Activated gamma-delta T cell (primary cell): ENCODE measurements around the gene ZNF69.
"Not testable (repeated sequence)": the region's sequence is repeated elsewhere in the genome, so short reads cannot be mapped to it uniquely, and the experiment has no call there.

Experiments
- DNase-seq: peaks from one replicate; lab custom pipeline; 2025; lab: John Stamatoyannopoulos, UW
- total RNA-seq, 2 donors: gene quantifications; one replicate each; lab custom pipeline; 2026; lab: John Stamatoyannopoulos, UW

ZNF69 gene
- 11.1 to 14.9 reads per million in 2 donors for total RNA-seq

DNA sequence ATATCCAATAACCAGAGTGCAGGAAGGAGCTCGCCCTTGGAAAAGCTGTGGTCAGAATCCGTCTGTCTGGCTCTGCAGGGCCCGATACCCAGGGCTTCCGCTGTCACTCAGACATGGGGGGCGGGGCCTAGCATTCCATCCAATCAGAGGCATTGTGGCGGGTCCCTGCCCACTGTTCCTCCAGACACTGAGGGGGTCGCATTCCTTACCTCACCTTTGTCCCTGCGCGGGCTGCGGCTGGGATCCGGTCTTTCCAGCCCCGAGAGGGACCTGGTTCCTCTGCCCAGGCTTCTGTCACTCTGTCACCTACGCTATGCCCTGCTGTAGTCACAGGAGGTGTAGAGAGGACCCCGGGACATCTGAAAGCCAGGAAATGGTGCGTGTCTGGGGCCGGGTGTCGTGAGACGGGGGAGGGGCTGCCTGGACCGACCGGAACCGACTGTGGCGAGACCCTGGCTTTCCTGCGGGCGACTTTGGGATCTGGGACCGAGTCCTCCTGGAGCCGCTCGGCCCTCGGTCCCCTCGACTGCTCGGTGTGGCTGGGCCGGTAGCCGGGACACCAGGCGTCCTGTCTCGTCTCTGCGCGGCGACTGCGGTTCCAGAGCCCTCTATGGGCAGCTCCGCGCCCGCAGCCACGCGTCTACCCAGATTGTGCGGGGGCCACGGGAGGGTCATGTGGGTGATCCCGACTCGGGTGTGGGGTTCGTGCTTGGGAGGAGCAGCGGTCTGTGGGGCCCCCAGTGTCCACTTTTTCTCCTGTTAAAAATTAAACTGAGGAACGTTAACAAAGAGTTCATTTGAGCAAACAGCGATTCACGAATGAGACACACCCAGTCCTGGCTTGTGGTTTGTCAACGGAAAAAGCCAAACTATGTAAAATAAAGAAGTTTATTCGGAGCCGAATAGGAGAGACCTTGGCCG, at the start of gene ZNF69:
ZNF69 (plus strand) TSS at position 172 of the 921 bp plus-strand sequence; CDS start at position 314, 142 bp downstream.
- no peak for DNase-seq

DNA sequence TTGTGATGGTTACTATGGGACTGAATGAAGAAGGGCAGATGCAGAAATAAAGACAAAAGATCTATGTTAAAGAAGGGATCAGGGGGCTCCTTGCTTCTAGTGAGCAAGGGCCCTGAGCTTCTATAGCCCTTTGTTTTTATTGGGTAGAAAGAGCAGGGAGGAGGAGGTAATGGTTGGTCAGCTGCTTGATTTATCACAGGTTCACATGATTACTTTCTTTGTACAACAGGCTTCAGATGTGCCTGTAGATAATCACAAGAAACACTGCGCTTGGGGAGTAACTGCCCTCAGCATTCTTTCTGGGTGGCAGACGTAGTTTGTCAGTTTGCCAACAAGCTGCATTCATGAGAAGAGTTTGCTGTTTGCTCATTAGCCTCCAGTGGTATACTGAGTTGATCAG, 43.9 kb upstream of the ZNF69 start:
- no peak for DNase-seq

DNA sequence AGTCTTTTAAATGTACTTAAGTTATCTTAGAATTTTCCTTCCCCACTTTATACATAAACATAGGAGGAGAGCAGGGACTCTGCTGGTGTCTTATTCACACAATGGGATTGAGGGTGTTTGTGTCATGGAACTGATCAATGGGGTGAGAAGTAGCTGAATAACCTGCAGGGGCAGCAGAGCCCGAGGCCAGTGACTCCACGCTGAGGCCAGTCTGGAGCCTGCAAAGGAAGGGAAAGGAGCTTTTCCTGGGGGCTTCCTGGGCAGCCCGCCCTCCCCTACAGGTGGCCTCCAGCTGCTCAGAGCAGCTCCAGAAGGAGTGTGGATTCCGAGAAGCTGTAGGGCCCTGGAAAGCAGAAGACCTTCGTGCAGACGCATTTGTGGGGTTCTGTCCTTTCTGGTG, 40.0 kb upstream of the ZNF69 start:
- DNase-seq, result not testable (repeated sequence)

DNA sequence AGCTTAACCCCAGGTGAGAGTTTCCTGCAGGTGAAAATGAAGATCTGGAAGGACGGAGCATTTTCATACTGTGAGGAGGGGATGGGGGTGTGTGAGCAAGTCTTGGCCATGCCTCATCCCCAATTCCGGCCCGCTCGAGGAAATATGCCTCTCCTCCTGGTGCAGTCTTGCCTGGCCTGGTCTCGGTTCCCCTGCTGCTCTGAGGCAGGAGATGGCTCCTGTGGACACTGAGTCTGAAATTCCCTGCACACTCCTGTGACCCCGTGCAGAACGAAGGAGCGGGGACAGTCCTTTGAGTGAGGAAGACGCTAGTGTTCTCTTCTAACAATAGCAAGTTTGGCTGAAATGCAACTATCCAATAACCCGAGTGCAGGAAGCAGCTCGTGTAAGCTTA, 39.4 kb upstream of the ZNF69 start:
- DNase-seq, result no peak

DNA sequence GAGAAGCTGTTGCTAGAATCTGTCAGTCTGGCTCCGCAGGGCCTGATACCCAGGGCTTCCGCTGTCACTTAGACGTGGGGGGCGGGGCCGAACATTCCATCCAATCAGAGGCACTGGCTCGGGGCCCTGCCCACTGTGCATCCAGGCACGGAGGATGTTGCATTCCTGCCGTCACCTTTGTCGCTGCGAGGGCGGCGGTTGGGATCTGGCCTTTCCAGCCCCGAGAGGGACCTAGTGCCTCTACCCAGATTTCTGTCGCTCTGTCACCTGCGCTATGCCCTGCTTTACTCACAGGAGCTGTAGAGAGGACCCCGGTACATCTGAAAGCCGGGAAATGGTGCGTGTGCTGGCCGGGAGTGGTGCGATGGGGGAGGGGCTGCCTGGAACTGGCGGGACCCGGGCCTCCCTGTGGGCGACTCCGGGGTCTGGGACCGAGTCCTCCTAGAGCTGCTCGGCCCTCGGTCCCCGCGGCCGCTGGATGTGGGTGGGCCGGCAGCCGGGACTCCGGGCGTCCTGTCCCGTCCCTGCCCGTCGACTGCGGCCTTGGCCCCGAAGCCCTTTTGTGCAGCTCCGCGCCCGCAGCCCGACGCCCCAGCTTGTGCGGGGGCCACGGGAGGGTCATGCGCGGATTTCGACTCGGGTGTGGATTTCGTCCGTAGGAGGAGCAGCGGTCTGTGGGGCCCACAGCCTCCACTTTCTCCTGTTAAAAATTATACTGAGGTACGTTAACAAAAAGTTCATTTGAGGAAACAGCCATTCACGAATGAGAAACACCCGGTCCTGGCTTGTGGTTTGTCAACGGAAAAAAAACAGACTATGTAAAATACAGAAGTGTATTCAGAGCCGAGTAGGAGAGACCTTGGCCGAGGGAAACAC, 38.8 kb upstream of the ZNF69 start, which contains the start of gene ZNF439:
ZNF439 (plus strand) TSS at position 133 of the 876 bp plus-strand sequence; CDS start at position 275, 142 bp downstream.
- peak; percentile 42 for DNase-seq

DNA sequence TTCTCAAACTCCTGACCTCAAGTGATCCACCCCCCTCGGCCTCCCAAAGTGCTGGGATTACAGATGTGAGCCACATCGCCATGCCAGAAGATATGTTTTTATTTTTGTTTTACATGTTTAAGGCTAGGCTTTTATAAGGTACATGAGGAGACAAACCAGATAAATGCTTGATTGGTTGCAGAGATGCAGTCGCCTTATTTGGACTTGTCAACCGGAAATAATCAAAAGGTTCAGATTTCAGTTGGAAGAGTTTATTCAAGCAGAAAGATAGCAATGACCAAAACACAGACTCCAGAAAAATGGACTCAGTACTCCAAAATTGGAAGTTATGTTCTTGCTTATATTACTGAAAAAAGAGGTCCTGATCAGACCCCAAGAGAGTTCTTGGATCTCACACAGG, 37.3 kb upstream of the ZNF69 start:
- not testable (repeated sequence) for DNase-seq

DNA sequence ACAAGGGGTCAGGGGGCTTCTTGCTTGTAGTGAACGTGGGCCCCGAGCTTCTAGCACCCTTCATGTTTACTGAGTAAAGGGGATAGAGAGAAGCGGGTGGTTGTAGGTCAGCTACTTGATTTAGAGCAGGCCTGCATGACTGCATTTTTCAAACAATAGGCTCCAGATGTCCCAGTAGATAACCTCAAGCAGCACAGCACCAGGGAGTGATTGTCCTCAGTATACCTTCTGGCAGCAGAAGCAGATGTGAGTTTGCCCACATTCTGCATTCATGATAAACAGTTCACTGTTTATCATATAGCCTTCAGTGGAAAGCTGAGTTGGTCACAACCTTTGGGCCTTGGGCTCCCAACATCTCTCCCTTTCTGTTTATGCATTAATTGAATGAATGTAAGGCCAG, 34.2 kb upstream of the ZNF69 start:
- DNase-seq, result no peak

DNA sequence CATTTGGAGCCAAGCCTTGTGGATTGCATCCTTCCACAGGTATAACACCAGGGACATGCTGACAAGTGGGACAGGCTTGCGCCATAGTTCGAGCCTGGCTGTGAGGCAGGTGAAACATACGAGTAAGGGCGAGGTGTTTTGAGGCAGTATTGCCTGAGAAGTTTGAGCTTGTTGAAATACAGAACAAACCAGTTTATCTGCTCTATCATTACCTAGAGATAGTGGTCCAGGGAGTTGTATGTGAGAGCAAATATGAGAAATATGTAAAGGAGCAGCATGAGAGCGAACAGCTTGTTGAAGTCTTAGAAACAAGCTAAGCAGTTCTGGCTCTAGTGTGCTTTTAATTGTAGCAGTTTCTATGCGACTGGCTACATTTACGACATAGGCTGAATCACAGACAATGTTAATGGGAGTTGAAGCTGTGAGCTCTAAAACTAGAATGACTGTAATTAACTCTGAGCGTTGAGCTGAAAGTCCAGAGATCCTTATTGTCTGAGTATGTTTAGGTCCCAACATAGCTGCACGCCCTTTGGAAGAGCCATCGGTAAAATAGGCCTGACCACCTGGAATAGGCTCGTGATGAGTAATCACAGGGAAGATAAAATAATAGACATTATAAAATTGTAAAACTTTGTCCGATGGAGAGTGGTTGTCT, 30.9 kb upstream of the ZNF69 start:
- DNase-seq, result no peak

DNA sequence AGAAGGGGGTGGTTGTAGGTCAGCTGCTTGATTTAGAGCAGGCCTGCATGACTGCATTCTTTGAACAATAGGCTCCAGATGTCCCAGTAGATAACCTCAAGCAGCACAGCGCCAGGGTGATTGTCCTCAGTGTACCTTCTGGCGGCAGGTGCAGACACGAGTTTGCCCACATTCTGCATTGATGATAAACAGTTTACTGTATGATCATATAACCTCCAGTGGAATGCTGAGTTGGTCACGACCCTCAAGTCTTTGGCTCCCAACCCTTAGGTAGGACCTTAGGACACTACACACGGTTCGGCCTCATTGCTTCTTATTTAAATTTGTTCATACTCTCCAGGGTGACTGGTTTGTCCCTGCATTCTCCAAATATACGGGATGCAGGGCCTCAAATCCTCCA, 26.9 kb upstream of the ZNF69 start:
- DNase-seq, result no peak

DNA sequence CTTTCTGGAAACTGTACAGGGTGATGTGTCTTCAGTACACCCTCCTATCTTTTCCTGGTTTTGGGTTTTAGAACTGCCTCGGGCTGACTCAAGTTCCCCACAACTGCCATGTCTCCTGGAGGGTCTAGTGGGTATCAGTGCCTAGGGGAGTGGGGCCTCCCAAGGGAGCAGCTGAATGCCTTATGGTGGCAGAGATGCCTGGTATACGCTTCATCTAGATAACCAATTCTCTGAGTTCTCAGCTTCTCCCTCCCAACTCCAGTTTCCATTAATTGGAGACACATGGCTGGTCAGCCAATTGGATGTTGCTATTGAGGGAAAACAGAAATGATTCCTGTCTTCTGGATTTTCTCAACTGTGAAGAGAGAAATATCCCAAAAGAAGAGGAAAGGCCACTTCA, 26.3 kb upstream of the ZNF69 start:
- DNase-seq, result no peak

DNA sequence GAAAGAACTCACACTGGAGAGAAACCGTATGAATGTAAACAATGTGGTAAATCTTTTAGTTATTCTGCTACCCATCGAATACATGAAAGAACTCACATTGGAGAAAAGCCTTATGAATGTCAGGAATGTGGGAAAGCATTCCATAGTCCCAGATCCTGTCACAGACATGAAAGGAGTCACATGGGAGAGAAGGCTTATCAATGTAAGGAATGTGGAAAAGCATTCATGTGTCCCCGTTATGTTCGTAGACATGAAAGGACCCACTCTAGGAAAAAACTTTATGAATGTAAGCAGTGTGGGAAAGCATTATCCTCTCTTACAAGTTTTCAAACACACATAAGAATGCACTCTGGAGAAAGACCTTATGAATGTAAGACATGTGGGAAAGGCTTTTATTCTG, 19.8 kb upstream of the ZNF69 start:
- not testable (repeated sequence) for DNase-seq

DNA sequence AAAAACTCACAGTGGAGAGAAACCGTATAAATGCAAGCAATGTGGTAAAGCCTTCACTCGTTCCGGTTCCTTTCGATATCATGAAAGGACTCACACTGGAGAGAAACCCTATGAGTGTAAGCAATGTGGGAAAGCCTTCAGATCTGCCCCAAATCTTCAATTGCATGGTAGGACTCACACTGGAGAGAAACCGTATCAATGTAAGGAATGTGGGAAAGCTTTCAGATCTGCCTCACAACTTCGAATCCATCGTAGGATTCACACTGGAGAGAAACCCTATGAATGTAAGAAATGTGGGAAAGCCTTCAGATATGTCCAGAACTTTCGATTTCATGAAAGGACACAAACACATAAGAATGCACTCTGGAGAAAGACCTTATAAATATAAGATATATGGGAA, 19.4 kb upstream of the ZNF69 start:
- no peak for DNase-seq

DNA sequence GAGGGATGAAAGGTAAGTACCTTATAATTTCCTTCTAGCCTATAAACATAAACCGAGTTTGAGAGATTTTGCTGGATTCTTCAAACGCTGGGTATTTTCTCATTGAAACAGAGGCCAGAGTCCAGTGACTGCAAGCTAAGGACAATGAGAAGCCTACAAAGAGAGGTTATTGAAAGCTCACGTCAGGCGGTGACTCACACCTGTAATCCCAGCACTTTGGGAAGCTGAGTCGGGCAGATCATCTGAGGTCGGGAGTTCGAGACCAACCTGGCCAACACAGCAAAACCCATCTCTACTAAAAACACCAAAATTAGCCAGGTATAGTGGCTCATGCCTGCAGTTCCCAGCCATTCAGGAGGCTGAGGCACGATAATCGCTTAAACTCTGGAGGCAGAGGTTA, 15.0 kb upstream of the ZNF69 start:
- DNase-seq, result no peak

DNA sequence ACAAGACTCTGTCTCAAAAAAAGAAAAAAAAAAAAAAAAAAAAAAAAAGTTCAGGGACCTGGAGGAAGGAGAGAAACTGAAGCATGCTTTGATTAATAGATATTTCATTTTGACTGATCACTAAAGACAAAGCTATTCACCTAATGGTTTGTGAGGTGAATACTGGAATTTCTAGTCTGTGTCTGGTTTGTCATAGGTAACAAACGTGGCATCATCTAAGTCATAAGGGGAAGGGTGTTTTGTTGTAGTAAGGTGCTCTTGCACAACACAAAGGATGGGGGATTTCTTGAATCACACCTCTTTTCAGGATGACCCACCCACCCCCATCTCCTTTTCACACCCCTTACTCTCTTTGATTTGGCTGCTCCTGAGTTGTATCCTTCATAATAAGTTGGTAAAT, 13.8 kb upstream of the ZNF69 start:
- DNase-seq, result no peak

DNA sequence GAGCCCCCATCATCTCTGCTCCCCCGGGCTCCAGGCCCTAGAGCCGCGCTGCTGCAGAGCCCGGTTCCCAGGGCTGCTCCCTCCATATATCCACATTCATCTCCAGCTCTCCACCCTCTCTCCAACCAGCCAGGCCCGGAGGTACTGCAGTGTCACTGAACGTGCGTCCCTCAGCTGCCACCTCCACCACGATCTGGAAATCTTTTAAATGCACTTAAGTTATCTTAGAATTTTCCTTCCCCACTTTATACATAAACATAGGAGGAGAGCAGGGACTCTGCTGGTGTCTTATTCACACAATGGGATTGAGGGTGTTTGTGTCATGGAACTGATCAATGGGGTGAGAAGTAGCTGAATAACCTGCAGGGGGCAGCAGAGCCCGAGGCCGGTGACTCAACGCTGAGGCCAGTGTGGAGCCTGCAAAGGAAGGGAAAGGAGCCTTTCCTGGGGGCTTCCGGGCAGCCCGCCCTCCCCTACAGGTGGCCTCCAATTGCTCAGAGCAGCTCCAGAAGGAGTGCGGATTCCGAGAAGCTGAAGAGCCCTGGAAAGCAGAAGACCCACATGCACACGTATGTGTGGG, 7.8 kb upstream of the ZNF69 start:
- DNase-seq, result not testable (repeated sequence)

DNA sequence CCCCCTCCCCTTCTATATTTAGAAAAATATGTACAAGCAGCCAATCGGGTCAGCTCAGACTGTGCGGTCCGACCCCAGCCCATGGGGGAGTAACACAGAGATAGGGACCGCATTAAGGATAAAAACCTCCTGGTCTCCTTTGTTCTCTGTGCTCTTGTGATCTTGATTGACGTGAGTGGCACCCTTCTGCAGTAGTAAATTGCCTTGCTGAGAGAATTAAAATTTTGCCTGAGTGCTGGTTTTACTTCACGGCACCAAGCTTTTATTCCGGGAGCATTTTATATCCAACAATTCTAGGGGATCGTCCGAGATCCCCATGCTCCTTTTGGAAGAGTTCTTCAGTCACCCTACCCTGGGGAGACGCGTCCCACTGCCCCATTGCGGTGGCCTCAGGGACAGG, 7.0 kb upstream of the ZNF69 start:
- DNase-seq, result no peak

DNA sequence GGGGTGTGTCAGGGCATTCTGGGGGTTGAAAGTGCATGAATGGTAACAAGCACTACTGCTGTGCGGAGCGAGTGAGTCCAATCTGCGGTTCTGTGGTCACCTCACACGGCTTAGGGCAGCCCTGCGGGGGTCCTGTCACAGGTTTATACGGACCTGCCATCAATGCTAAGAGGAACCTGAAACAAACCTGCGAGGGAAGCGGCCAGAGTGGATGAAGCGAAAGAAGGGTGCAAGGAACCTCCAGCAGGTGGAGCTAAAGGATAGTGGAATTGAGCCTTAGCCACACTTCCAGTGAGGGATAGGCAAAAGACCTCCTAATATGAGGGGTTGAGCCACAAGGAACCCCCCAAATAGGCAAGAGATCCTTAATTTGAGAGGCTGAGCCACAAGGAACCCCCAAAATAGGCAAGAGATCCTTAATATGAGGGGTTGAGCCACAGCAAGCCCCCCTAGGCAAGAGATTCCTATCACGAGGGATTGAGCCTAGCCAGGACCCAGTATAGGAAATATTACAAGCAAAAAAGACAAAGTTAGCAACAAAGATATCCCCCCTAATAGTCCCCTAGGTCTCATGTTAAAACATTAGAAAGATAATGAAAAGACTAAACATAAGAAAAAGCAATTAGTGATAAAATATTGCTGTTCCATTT, 6.3 kb upstream of the ZNF69 start:
- DNase-seq, result no peak

DNA sequence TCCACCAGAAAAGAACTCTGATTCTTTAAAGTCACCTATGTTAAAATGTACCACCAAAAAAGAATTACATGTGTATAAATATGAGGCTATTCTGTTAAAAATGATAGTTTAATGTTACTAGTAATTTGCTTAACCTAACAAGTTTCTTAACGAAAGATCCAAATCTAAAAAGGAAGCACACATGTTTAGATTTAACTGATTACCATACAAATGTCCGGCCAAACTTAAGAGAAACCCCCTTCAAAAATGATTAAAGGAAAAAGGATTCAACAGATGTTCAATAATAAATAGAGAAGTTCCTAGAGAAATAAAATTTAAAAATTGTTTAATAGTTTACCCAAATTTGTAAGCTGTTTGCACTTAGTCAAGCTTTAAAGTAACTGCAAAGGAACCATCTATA, 5.0 kb upstream of the ZNF69 start:
- DNase-seq, result no peak

DNA sequence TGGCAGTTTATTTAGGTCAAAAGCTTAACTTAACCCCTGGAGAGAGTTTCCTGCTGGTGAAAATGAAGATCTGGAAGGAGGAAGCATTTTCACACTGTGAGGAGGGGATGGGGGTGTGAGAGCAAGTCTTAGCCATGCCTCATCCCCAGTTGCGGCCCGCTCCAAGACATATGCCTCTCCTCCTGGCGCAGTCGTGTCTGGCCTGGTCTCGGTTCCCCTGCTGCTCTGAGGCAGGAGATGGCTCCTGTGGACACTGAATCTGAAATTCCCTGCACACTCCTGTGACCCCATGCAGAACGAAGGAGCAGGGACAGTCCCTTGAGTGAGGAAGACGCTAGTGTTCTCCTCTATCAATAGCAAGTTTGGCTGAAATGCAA, 360 bp upstream of the ZNF69 start:
- no peak for DNase-seq

DNA sequence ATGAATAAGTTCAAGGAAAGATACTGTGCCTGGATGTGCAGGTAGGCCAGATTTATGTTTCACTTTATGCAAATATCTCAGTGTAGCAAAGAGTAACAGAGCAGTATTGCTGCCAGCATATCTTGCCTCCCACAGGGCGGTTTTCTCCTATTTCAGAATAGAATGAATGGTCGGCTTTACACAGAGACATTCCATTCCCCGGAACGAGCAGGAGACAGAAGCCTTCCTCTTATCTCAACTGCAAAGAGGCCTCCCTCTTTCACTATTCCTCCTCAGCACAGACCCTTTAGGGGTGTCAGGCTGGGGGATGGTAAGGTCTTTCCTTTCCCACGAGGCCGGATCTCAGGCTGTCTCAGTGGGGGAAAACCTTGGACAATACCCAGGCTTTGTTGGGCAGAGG, 2.3 kb downstream of the ZNF69 start:
- DNase-seq, result not testable (repeated sequence)

DNA sequence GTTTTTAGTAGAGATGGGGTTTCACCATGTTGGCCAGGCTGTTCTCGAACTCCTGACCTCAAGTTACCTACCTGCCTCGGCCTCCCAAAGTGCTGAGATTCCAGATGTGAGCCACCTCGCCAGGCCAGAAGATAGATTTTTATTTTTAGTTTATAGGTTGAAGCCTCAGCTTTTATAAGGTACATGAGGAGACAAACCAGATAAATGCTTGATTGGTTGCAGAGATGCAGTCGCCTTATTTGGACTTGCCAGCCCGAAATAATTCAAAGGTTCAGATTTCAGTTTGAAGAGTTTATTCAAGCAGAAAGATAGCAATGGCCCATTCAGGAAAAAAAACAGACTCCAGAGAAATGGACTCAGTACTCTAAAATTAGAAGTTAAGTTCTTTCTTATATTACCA, 3.1 kb downstream of the ZNF69 start:
- DNase-seq, result no peak
